WERI-Rb-1 (cell line): Measurements from ENCODE around the gene NTNG1.

Experiments
- DNase-seq: peaks from one replicate; pipeline ENCODE4 v3.0.0-alpha.2; 2020
- H3K27ac ChIP-seq: fragments of 250-450 bp; sonication (Bioruptor Pico); 2 replicates; pipeline ENCODE4 v1.5.1; 2020; ENCODE audit warnings: mild to moderate bottlenecking, moderate library complexity
- H3K27me3 ChIP-seq: fragments of 250-450 bp; sonication (Bioruptor Pico); 2 replicates; pipeline ENCODE4 v1.5.1; 2021; ENCODE audit warnings: mild to moderate bottlenecking, low read depth, moderate library complexity; ENCODE audit not compliant: insufficient read depth, severe bottlenecking
- H3K36me3 ChIP-seq: fragments of 250-450 bp; sonication (Bioruptor Pico); 2 replicates; pipeline ENCODE4 v1.5.1; 2020; ENCODE audit warnings: mild to moderate bottlenecking, moderate library complexity
- H3K4me3 ChIP-seq: 2 replicates; pipeline ENCODE4 v1.5.1; 2011; ENCODE audit warnings: low read depth, mild to moderate bottlenecking, control low read depth, low read length
- H3K9me3 ChIP-seq: fragments of 250-450 bp; sonication (Bioruptor Pico); 2 replicates; pipeline ENCODE4 v1.5.1; 2021; ENCODE audit warnings: mild to moderate bottlenecking, moderate library complexity; ENCODE audit not compliant: severe bottlenecking
- TF ChIP-seq, protein P1 (sequence below): IDR thresholded peaks from 2 replicates; pipeline ENCODE4 v1.5.1; 2011; ENCODE audit warnings: low read depth, mild to moderate bottlenecking, control low read depth, inconsistent platforms, low read length

Gene NTNG1

DNA sequence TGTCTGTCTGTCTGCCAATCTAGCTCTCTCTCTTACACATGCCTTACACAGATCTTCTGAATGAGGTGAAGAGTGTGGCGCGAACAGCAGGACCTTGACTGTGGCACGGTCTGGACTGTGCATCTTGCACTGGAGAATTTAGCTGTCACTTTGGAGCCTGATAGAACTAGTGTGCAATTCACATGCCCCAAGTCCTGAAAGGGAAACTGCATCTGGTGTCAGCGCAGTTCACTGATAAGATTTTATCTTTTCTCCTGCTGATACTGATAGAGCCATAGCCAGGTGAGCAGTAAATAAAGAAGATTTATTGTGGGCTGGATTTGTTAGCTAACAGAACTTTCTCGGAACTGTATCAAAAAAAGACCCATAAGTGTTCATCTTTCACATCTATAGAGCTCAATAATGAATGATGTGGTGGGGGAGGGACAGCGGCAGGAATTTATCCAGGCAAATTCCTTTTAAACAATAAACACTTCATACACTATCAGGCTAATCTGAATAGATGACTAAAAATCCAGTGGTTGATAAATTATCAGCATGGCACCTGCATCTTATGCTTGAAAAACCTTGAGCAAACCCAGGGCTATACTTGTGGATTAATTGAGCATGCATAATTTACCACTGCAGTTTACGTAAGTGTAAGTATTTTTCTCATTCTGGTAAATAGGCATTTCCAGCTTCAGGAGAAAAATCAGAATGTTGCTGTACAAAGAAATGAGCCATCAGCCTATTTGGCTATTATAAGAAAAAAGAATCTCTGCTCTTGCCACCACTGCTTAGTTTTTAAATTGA is 104.1 kb downstream of the NTNG1 start:
- H3K27me3 ChIP-seq, result no peaks in the 10 kb centered on the region
- H3K27ac ChIP-seq, result no peak overlapping the region
- no peak overlapping the region for H3K4me3 ChIP-seq
- H3K9me3 ChIP-seq, result no peaks in the 10 kb centered on the region
- TF ChIP-seq, protein P1, sequence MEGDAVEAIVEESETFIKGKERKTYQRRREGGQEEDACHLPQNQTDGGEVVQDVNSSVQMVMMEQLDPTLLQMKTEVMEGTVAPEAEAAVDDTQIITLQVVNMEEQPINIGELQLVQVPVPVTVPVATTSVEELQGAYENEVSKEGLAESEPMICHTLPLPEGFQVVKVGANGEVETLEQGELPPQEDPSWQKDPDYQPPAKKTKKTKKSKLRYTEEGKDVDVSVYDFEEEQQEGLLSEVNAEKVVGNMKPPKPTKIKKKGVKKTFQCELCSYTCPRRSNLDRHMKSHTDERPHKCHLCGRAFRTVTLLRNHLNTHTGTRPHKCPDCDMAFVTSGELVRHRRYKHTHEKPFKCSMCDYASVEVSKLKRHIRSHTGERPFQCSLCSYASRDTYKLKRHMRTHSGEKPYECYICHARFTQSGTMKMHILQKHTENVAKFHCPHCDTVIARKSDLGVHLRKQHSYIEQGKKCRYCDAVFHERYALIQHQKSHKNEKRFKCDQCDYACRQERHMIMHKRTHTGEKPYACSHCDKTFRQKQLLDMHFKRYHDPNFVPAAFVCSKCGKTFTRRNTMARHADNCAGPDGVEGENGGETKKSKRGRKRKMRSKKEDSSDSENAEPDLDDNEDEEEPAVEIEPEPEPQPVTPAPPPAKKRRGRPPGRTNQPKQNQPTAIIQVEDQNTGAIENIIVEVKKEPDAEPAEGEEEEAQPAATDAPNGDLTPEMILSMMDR, result no peak
- H3K36me3 ChIP-seq, result no peaks in the 10 kb centered on the region
- DNase-seq, result no peak

DNA sequence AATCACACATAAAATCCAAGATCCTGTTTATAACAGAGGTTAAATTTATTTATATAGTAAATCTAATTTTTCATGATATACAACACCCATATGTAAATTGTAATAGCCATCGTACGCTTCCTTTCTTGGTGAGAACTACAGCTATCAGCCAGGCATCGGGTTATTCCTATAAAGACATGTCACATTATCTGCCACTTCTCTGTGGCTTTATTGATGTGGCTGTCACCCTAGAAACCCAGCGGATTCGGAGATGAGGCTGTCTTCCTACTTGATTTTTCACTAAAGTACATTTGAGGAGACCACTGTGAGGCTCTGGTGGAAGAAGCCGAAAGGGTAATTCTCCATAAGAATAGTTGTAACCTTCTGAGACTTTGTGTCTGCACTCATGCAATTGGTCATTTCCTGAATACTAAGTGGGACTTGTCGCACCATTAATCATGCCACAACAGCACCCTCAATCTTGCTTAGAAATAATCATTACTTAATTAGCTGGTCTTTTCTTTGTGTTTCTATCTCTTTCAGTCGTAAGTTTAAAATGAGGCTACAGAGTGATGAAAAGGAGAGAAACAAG is 106.0 kb downstream of the NTNG1 start:
- no peak for DNase-seq
- H3K27ac ChIP-seq, result no peak overlapping the region
- H3K36me3 ChIP-seq, result no peaks in the 10 kb centered on the region
- H3K27me3 ChIP-seq, result no peaks in the 10 kb centered on the region
- H3K9me3 ChIP-seq, result no peaks in the 10 kb centered on the region
- no peak overlapping the region for H3K4me3 ChIP-seq
- TF ChIP-seq, protein P1, result no peak

DNA sequence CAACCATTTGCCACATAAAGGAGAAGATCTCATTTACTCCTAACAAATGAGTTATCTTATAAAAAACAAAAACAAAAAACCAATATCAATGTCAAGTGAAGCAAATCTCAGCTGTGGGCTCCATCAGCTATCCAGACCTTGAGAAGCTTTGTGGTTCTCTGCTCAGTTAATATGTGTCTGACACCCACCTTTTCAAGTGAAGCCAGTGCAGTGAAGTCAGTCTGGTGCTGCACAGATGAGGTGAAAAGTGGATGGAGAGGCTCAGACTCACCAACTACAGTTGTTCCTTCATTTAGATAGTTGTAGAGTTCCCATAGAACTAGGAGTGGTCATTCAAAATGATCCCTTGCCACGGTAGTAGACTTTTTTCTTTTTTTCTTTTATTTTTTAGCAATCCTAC is 106.8 kb downstream of the NTNG1 start:
- Histone ChIP-seq H3K9me3 (no peaks in the 10 kb centered on the region), H3K4me3 (no peak overlapping the region), H3K27me3 (no peaks in the 10 kb centered on the region), H3K27ac (no peak overlapping the region), H3K36me3 (no peaks in the 10 kb centered on the region)
- DNase-seq, result no peak
- TF ChIP-seq, protein P1, result no peak

DNA sequence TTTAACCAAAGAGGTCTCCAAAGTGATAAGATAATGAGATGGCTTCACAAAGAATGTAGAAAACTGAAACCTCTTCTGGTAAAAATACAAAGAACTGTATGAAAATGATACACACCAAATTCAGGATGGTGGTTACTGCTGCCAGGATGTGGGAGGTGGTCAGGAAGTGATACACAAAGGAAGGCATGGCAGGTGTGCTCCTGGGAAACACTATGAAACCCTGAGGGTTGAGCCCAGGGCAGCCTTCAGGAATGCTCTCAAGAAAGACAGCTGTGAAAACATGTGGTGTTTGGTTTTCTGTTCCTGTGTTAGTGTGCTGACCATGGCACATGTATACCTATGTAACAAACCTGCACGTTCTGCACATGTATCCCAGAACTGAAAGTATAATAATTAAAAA is 109.3 kb downstream of the NTNG1 start:
- no peaks in the 10 kb centered on the region for H3K27me3 ChIP-seq
- TF ChIP-seq, protein P1, result no peak
- H3K27ac ChIP-seq, result no peak overlapping the region
- H3K36me3 ChIP-seq, result no peaks in the 10 kb centered on the region
- DNase-seq, result no peak
- no peak overlapping the region for H3K4me3 ChIP-seq
- H3K9me3 ChIP-seq, result no peaks in the 10 kb centered on the region

DNA sequence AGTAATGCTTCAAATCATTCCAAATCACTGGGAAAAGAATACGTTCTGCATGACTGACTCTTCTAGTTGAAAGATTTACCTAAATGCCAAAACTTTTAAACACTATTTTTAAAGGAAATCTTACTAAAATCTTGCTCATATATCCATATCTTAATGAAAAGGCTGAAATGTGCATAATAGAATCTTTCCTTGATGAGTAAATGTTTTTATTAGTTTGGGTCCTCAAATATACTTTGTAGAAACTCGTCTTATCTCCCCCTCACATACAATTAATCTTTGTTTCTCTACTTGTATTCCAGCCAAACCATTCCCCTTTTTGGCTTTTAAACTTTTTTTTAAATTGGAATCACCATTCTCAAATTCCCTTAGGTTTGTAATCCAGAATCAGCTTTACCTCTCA is 110.2 kb downstream of the NTNG1 start:
- DNase-seq, result no peak
- TF ChIP-seq, protein P1, result no peak
- Histone ChIP-seq H3K4me3 (no peak overlapping the region), H3K36me3 (no peaks in the 10 kb centered on the region), H3K27ac (no peak overlapping the region), H3K9me3 (no peaks in the 10 kb centered on the region), H3K27me3 (no peaks in the 10 kb centered on the region)
